ENCODE data around the gene ARL3.

DNA sequence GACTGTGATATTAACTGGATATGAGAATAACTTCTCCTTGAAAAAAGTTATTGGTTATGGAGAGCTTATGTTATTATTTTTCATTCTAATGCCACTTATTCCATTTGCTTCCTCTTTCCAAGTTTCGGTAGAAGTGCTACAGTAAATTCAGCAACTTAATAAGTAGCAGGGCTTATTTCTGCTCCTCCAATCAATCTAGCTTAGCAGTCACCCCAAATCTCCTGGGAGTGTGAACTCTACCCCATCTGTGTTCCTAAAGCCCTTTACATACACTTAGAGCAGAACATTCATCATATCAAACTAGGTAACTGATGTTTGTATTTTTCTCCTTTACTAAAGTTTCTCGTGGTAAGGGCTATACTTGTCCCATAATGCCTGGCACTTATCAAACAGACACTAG, 8.7 kb downstream of the ARL3 start:
- TF ChIP-seq, protein P1, sequence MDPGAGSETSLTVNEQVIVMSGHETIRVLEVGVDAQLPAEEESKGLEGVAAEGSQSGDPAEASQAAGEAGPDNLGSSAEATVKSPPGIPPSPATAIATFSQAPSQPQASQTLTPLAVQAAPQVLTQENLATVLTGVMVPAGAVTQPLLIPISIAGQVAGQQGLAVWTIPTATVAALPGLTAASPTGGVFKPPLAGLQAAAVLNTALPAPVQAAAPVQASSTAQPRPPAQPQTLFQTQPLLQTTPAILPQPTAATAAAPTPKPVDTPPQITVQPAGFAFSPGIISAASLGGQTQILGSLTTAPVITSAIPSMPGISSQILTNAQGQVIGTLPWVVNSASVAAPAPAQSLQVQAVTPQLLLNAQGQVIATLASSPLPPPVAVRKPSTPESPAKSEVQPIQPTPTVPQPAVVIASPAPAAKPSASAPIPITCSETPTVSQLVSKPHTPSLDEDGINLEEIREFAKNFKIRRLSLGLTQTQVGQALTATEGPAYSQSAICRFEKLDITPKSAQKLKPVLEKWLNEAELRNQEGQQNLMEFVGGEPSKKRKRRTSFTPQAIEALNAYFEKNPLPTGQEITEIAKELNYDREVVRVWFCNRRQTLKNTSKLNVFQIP (CRISPR knock-in tag; IDR thresholded peaks at IDR 0.05; ENCODE audit: borderline replicate concordance, low read depth) = no peak
- TF ChIP-seq, protein P2, sequence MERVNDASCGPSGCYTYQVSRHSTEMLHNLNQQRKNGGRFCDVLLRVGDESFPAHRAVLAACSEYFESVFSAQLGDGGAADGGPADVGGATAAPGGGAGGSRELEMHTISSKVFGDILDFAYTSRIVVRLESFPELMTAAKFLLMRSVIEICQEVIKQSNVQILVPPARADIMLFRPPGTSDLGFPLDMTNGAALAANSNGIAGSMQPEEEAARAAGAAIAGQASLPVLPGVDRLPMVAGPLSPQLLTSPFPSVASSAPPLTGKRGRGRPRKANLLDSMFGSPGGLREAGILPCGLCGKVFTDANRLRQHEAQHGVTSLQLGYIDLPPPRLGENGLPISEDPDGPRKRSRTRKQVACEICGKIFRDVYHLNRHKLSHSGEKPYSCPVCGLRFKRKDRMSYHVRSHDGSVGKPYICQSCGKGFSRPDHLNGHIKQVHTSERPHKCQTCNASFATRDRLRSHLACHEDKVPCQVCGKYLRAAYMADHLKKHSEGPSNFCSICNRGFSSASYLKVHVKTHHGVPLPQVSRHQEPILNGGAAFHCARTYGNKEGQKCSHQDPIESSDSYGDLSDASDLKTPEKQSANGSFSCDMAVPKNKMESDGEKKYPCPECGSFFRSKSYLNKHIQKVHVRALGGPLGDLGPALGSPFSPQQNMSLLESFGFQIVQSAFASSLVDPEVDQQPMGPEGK (CRISPR knock-in tag; IDR thresholded peaks at IDR 0.05; ENCODE audit: borderline replicate concordance) = no peak
- TF ChIP-seq RARB (CRISPR knock-in tag; IDR thresholded peaks at IDR 0.05) (no peak), GLIS3 (CRISPR knock-in tag; IDR thresholded peaks at IDR 0.05) (no peak), TOX (CRISPR knock-in tag; IDR thresholded peaks at IDR 0.05; ENCODE audit: borderline replicate concordance) (no peak), ZC3H10 (CRISPR knock-in tag; IDR thresholded peaks at IDR 0.05) (no peak), ZFP3 (CRISPR knock-in tag; IDR thresholded peaks at IDR 0.05) (no peak), TCF4 (CRISPR knock-in tag; IDR thresholded peaks at IDR 0.05; ENCODE audit: borderline replicate concordance) (no peak)

Data from SK-N-SH treated with all-trans-retinoic acid at 6 μM for 48 hours (cell line).